MM.1S (cell line): ENCODE results near the gene SENP7.

Source experiments
- DNase-seq: peaks from one replicate; pipeline ENCODE4 v3.0.0-alpha.2; 2015
- H2AFZ ChIP-seq: fragments of 300-600 bp; sonication (generic); 2 replicates; pipeline ENCODE4 v1.6.0; 2016; ENCODE audit warnings: antibody characterized with exemption, low read length
- H3F3A ChIP-seq: fragments of 300-600 bp; sonication (generic); 2 replicates; pipeline ENCODE4 v1.6.1; 2016; ENCODE audit warnings: mild to moderate bottlenecking, antibody characterized with exemption, low read length, moderate library complexity, mixed read lengths; ENCODE audit not compliant: insufficient read depth
- H3K27ac ChIP-seq: fragments of 300-600 bp; sonication (generic); 2 replicates; pipeline ENCODE4 v1.5.1; 2016; ENCODE audit warnings: mild to moderate bottlenecking, low read length
- H3K27me3 ChIP-seq: fragments of 300-600 bp; sonication (generic); replicated peaks from 2 replicates; pipeline ENCODE4 v1.6.0; 2016; ENCODE audit warnings: low read length; ENCODE audit not compliant: insufficient read depth
- H3K36me3 ChIP-seq: fragments of 300-600 bp; sonication (generic); replicated peaks from 2 replicates; pipeline ENCODE4 v1.6.1; 2016; ENCODE audit warnings: mild to moderate bottlenecking, low read length, mixed read lengths; ENCODE audit not compliant: insufficient read depth
- H3K4me1 ChIP-seq: fragments of 300-600 bp; sonication (generic); 2 replicates; pipeline ENCODE4 v1.6.1; 2016; ENCODE audit warnings: low read length, mixed read lengths
- H3K4me2 ChIP-seq: fragments of 300-600 bp; sonication (generic); 2 replicates; pipeline ENCODE4 v1.6.0; 2016; ENCODE audit warnings: low read depth, low read length
- H3K4me3 ChIP-seq: fragments of 300-600 bp; sonication (generic); 2 replicates; pipeline ENCODE4 v1.5.1; 2016; ENCODE audit warnings: low read length, mixed read lengths
- H3K79me2 ChIP-seq: fragments of 300-600 bp; sonication (generic); 2 replicates; pipeline ENCODE4 v1.6.1; 2016; ENCODE audit warnings: mixed run types, low read length, mixed read lengths
- H3K9ac ChIP-seq: fragments of 300-600 bp; sonication (generic); 2 replicates; pipeline ENCODE4 v1.6.1; 2016; ENCODE audit warnings: low read length, mixed read lengths
- H3K9me2 ChIP-seq: fragments of 300-600 bp; sonication (generic); replicated peaks from 2 replicates; pipeline ENCODE4 v1.6.1; 2016; ENCODE audit warnings: mild to moderate bottlenecking, low read length, mixed read lengths; ENCODE audit not compliant: insufficient read depth
- H3K9me3 ChIP-seq: fragments of 300-600 bp; sonication (generic); replicated peaks from 2 replicates; pipeline ENCODE4 v1.6.1; 2016; ENCODE audit warnings: mild to moderate bottlenecking, low read length, mixed read lengths; ENCODE audit not compliant: insufficient read depth
- H4K20me1 ChIP-seq: fragments of 300-600 bp; sonication (generic); 2 replicates; pipeline ENCODE4 v1.6.1; 2016; ENCODE audit warnings: mild to moderate bottlenecking, low read length, moderate library complexity, mixed read lengths; ENCODE audit not compliant: insufficient read depth
- EZH2 ChIP-seq: fragments of 300-600 bp; sonication (generic); optimal IDR thresholded peaks from 2 replicates; pipeline ENCODE3; 2017; ENCODE audit warnings: low read depth, mild to moderate bottlenecking, antibody characterized with exemption, low read length, mixed read lengths
- EZH2phosphoT487 ChIP-seq: fragments of 300-600 bp; sonication (generic); IDR thresholded peaks from 2 replicates; pipeline ENCODE4 v1.6.1; 2018; ENCODE audit warnings: antibody characterized with exemption, low read length
- TF ChIP-seq, protein P1 (sequence below): fragments of 300-600 bp; sonication (generic); IDR thresholded peaks from 2 replicates; pipeline ENCODE4 v1.5.1; 2016; ENCODE audit warnings: antibody characterized with exemption, low read length, mixed read lengths

Gene SENP7, protein sequence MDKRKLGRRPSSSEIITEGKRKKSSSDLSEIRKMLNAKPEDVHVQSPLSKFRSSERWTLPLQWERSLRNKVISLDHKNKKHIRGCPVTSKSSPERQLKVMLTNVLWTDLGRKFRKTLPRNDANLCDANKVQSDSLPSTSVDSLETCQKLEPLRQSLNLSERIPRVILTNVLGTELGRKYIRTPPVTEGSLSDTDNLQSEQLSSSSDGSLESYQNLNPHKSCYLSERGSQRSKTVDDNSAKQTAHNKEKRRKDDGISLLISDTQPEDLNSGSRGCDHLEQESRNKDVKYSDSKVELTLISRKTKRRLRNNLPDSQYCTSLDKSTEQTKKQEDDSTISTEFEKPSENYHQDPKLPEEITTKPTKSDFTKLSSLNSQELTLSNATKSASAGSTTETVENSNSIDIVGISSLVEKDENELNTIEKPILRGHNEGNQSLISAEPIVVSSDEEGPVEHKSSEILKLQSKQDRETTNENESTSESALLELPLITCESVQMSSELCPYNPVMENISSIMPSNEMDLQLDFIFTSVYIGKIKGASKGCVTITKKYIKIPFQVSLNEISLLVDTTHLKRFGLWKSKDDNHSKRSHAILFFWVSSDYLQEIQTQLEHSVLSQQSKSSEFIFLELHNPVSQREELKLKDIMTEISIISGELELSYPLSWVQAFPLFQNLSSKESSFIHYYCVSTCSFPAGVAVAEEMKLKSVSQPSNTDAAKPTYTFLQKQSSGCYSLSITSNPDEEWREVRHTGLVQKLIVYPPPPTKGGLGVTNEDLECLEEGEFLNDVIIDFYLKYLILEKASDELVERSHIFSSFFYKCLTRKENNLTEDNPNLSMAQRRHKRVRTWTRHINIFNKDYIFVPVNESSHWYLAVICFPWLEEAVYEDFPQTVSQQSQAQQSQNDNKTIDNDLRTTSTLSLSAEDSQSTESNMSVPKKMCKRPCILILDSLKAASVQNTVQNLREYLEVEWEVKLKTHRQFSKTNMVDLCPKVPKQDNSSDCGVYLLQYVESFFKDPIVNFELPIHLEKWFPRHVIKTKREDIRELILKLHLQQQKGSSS

DNA sequence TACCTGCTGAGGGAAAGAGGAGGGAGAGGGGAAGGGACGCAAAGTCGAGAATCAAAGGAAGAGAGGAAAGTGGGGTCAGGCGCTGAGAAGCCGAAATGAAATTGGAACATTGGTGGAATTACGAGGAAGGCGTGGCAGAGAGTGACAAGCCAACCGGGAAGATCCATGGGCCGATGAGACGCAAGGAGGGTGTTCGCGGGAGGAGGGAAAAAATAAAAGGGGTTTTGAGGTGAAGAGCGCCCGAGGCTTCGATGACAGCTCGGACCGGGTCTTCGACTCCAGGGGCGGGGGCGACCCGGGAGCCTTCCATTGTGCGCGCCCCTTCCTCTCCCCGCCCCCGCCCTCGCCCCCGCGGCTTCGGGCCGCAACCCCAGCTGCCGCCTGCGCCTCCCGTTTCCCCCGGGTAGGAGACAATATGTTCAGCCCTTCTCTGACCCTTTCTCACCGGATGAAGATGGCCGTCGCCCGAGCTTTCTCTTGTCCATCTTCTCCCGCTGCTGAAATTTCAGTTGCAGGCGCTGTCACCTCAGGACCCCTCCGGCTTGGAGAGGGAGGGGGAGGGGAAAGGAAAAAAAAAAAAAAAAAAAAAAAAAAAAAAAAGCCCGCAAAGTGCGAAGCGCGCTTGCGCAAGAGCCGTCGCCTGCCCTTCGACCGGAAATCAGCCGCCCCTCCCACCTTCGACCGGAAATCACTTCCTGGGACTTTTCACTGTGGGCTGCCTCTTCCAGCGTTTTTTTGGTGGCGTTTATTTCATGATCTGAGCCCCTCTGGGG lies at the start of gene SENP7:
Gene SENP7 (minus strand): TSS at position 567 of the 773 bp plus-strand sequence. CDS start 82 bp downstream, at position 485.
- Histone ChIP-seq H3K9me3 (no peaks in the 10 kb centered on the region), H3K4me3 (peak within 1 kb of the TSS; percentile 79), H3K9me2 (no peaks in the 10 kb centered on the region), H3K79me2 (peaks cover 37% of the 10 kb centered on the region), H3K27me3 (no peaks in the 10 kb centered on the region), H4K20me1 (no peaks in the 10 kb centered on the region), H3K27ac (peak within 1 kb of the TSS; percentile 63; the same call in 1 of the 2 replicates), H3K4me1 (peaks cover 13% of the 10 kb centered on the region), H3F3A (peaks cover 7% of the 10 kb centered on the region), H3K36me3 (no peaks in the 10 kb centered on the region; the same call in 1 of the 2 replicates), H3K9ac (peak within 1 kb of the TSS; percentile 76), H2AFZ (peak within 1 kb of the TSS; percentile 61), H3K4me2 (peak within 1 kb of the TSS; percentile 90)
- peak; percentile 81 for DNase-seq
- TF ChIP-seq, protein P1, sequence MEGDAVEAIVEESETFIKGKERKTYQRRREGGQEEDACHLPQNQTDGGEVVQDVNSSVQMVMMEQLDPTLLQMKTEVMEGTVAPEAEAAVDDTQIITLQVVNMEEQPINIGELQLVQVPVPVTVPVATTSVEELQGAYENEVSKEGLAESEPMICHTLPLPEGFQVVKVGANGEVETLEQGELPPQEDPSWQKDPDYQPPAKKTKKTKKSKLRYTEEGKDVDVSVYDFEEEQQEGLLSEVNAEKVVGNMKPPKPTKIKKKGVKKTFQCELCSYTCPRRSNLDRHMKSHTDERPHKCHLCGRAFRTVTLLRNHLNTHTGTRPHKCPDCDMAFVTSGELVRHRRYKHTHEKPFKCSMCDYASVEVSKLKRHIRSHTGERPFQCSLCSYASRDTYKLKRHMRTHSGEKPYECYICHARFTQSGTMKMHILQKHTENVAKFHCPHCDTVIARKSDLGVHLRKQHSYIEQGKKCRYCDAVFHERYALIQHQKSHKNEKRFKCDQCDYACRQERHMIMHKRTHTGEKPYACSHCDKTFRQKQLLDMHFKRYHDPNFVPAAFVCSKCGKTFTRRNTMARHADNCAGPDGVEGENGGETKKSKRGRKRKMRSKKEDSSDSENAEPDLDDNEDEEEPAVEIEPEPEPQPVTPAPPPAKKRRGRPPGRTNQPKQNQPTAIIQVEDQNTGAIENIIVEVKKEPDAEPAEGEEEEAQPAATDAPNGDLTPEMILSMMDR: no peak
- no peak for TF ChIP-seq EZH2
- no peak for TF ChIP-seq EZH2phosphoT487

DNA sequence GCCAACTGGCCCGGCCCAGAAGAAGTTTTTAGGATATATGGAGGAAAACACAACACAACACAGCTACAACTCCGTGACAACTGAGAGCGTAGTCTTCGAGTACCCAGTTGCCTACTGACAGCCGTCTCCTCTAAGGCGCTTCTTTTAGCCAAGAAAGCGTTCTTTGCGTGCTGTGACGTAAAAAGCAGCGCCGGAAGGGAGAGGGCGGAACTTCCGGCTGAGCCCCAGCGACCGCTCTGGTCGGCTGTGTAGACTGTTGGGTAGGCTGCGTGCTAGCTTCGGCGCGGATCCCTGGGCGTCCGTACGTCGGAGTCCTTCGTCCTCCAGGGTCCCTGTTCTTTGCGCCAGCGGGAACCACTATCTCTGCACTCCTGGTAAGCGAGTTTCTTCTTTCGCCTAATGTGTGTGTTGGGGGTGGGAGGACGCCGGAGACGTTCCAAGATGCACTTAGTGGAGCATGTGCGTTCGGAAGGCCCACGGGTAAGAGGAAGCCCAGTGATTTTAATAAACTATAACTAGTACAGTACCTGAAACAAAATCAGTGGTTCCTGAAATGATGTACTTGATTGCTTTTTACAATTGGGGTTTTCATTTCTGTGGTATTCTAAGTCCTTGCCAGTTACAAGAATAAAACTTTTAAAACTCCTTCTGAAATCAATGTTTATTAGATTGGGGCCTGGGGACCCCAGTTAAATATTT lies 48.8 kb upstream of the SENP7 start, which contains the start of gene TRMT10C:
Gene TRMT10C (plus strand): TSS at position 239 of the 699 bp plus-strand sequence. CDS start 2,914 bp downstream, outside the sequence.
- H4K20me1 ChIP-seq: peaks cover 3% of the 10 kb centered on the region; the same call in 1 of the 2 replicates
- H3K4me3 ChIP-seq: peak within 1 kb of the TSS; percentile 79
- peak within 1 kb of the TSS; percentile 77 for H3K27ac ChIP-seq
- H3F3A ChIP-seq: peaks cover 3% of the 10 kb centered on the region
- H3K36me3 ChIP-seq: peaks cover 8% of the 10 kb centered on the region; the same call in 1 of the 2 replicates
- H3K9ac ChIP-seq: peak within 1 kb of the TSS; percentile 71
- H3K9me3 ChIP-seq: no peaks in the 10 kb centered on the region
- H3K9me2 ChIP-seq: no peaks in the 10 kb centered on the region
- H3K4me2 ChIP-seq: peak within 1 kb of the TSS; percentile 81
- TF ChIP-seq, protein P1: no peak
- TF ChIP-seq EZH2 (no peak), EZH2phosphoT487 (no peak)
- peaks cover 51% of the 10 kb centered on the region for H3K79me2 ChIP-seq
- H3K27me3 ChIP-seq: no peaks in the 10 kb centered on the region
- H3K4me1 ChIP-seq: peaks cover 10% of the 10 kb centered on the region
- peak; percentile 97 for DNase-seq
- peak within 1 kb of the TSS; percentile 48 for H2AFZ ChIP-seq
